SJSA1 (cell line): Measurements from ENCODE around the gene IQGAP2. TPM values are rescaled to one million over a fixed set of nuclear protein-coding genes. Genes with fewer than 3 reads are reported as not detected.
A peak's percentile ranks its signal among the peaks of the same experiment; 100 is the strongest.

Experiments
- DNase-seq, 2 experiments: peaks; one replicate each; pipeline ENCODE4 v3.0.0-alpha.2; 2015 to 2020; ENCODE audit warnings: low spot score in 2 of 2, low read depth in 1 of 2
- H3K27ac ChIP-seq: fragments of 250-450 bp; sonication (Bioruptor Pico); 2 replicates; pipeline ENCODE4 v1.5.1; 2020; ENCODE audit warnings: mild to moderate bottlenecking, moderate library complexity
- H3K27me3 ChIP-seq: fragments of 250-450 bp; sonication (Bioruptor Pico); replicated peaks from 2 replicates; pipeline ENCODE4 v1.5.1; 2020; ENCODE audit warnings: mild to moderate bottlenecking, moderate library complexity
- H3K36me3 ChIP-seq: fragments of 250-450 bp; sonication (Bioruptor Pico); 2 replicates; pipeline ENCODE4 v1.5.1; 2020; ENCODE audit warnings: mild to moderate bottlenecking
- H3K4me1 ChIP-seq: fragments of 250-450 bp; sonication (Bioruptor Pico); replicated peaks from 2 replicates; pipeline ENCODE4 v1.6.1; 2021; ENCODE audit warnings: mild to moderate bottlenecking
- H3K4me3 ChIP-seq: fragments of 250-450 bp; sonication (Bioruptor Pico); 2 replicates; pipeline ENCODE4 v1.5.1; 2020; ENCODE audit warnings: mild to moderate bottlenecking
- H3K9me3 ChIP-seq: fragments of 250-450 bp; sonication (Bioruptor Pico); replicated peaks from 2 replicates; pipeline ENCODE4 v1.5.1; 2020; ENCODE audit warnings: mild to moderate bottlenecking
- total RNA-seq: library from RNA; depleted of rRNA; stranded (reverse); fragments of >200 nt; shearing (Covaris generic); gene quantifications from 2 replicates; pipeline ENCODE4 v1.2.3, GENCODE V29; 2014

IQGAP2 gene
- total RNA-seq, 1 experiment from 2014 or later: 0.37 TPM

- Histone ChIP-seq H3K4me3 (no peak overlapping the region), H3K9me3 (no peaks in the 10 kb centered on the region), H3K27ac (no peak overlapping the region), H3K4me1 (no peaks in the 10 kb centered on the region), H3K36me3 (no peaks in the 10 kb centered on the region), H3K27me3 (no peaks in the 10 kb centered on the region; the same call in 1 of the 2 replicates)
- no peak for DNase-seq
Observed at GRCh38 chr5:76391014-76391413, 12.1 kb upstream of the IQGAP2 start.

- Histone ChIP-seq H3K36me3 (no peaks in the 10 kb centered on the region), H3K27me3 (no peaks in the 10 kb centered on the region; the same call in none of the 2 replicates), H3K27ac (no peak overlapping the region), H3K4me3 (no peak overlapping the region), H3K9me3 (no peaks in the 10 kb centered on the region), H3K4me1 (no peaks in the 10 kb centered on the region)
- DNase-seq: no peak
Observed at GRCh38 chr5:76393035-76393680, 9.9 kb upstream of the IQGAP2 start.

GRCh38 chr5:76397200-76397599, 5.9 kb upstream of the IQGAP2 start:
- no peak overlapping the region for H3K4me3 ChIP-seq
- H3K36me3 ChIP-seq: no peaks in the 10 kb centered on the region
- no peaks in the 10 kb centered on the region for H3K9me3 ChIP-seq
- H3K4me1 ChIP-seq: no peaks in the 10 kb centered on the region
- peaks cover 37% of the 10 kb centered on the region for H3K27me3 ChIP-seq
- H3K27ac ChIP-seq: no peak overlapping the region
- DNase-seq: no peak

GRCh38 chr5:76399268-76399667, 3.8 kb upstream of the IQGAP2 start:
- no peak overlapping the region for H3K27ac ChIP-seq
- peaks cover 10% of the 10 kb centered on the region for H3K4me1 ChIP-seq
- H3K9me3 ChIP-seq: no peaks in the 10 kb centered on the region
- DNase-seq: no peak
- no peak overlapping the region for H3K4me3 ChIP-seq
- peaks cover 56% of the 10 kb centered on the region for H3K27me3 ChIP-seq
- H3K36me3 ChIP-seq: no peaks in the 10 kb centered on the region

- H3K4me3 ChIP-seq: no peak overlapping the region
- no peak for DNase-seq
- no peaks in the 10 kb centered on the region for H3K36me3 ChIP-seq
- H3K4me1 ChIP-seq: peaks cover 10% of the 10 kb centered on the region
- peaks cover 68% of the 10 kb centered on the region for H3K27me3 ChIP-seq
- no peaks in the 10 kb centered on the region for H3K9me3 ChIP-seq
- H3K27ac ChIP-seq: no peak overlapping the region
Observed at GRCh38 chr5:76400466-76400865, 2.6 kb upstream of the IQGAP2 start.

GRCh38 chr5:76401801-76402250, 1.3 kb upstream of the IQGAP2 start:
- H3K4me3 ChIP-seq: no peak overlapping the region
- peaks cover 76% of the 10 kb centered on the region for H3K27me3 ChIP-seq
- DNase-seq: no peak
- H3K9me3 ChIP-seq: no peaks in the 10 kb centered on the region
- no peaks in the 10 kb centered on the region for H3K36me3 ChIP-seq
- peaks cover 10% of the 10 kb centered on the region for H3K4me1 ChIP-seq
- no peak overlapping the region for H3K27ac ChIP-seq

GRCh38 chr5:76402251-76402885, 717 bp upstream of the IQGAP2 start:
- H3K4me1 ChIP-seq: peaks cover 10% of the 10 kb centered on the region
- H3K36me3 ChIP-seq: no peaks in the 10 kb centered on the region
- peaks cover 81% of the 10 kb centered on the region for H3K27me3 ChIP-seq
- no peak overlapping the region for H3K27ac ChIP-seq
- H3K4me3 ChIP-seq: peak overlapping the region; percentile 43
- H3K9me3 ChIP-seq: no peaks in the 10 kb centered on the region
- DNase-seq: no peak

- Histone ChIP-seq H3K9me3 (no peaks in the 10 kb centered on the region), H3K27ac (no peak overlapping the region), H3K4me1 (peaks cover 10% of the 10 kb centered on the region), H3K4me3 (peak overlapping the region; percentile 43), H3K27me3 (peaks cover 85% of the 10 kb centered on the region), H3K36me3 (no peaks in the 10 kb centered on the region)
- DNase-seq: no peak
Observed at GRCh38 chr5:76403766-76404222, 709 bp downstream of the IQGAP2 start.

- no peak for DNase-seq
- H3K27ac ChIP-seq: no peak overlapping the region
- peaks cover 10% of the 10 kb centered on the region for H3K4me1 ChIP-seq
- H3K27me3 ChIP-seq: peaks cover 77% of the 10 kb centered on the region
- H3K36me3 ChIP-seq: no peaks in the 10 kb centered on the region
- no peak overlapping the region for H3K4me3 ChIP-seq
- no peaks in the 10 kb centered on the region for H3K9me3 ChIP-seq
Observed at GRCh38 chr5:76404223-76405211, 1.4 kb downstream of the IQGAP2 start.

- peaks cover 10% of the 10 kb centered on the region for H3K4me1 ChIP-seq
- peaks cover 65% of the 10 kb centered on the region for H3K27me3 ChIP-seq
- H3K4me3 ChIP-seq: no peak overlapping the region
- DNase-seq: no peak
- H3K9me3 ChIP-seq: no peaks in the 10 kb centered on the region
- H3K36me3 ChIP-seq: no peaks in the 10 kb centered on the region
- H3K27ac ChIP-seq: no peak overlapping the region
Observed at GRCh38 chr5:76406014-76406413, 2.9 kb downstream of the IQGAP2 start.

- Histone ChIP-seq H3K36me3 (no peaks in the 10 kb centered on the region), H3K27me3 (peaks cover 59% of the 10 kb centered on the region), H3K4me1 (peaks cover 10% of the 10 kb centered on the region), H3K27ac (no peak overlapping the region), H3K4me3 (no peak overlapping the region), H3K9me3 (no peaks in the 10 kb centered on the region)
- no peak for DNase-seq
Observed at GRCh38 chr5:76406673-76407072, 3.6 kb downstream of the IQGAP2 start.

- H3K36me3 ChIP-seq: no peaks in the 10 kb centered on the region
- no peak overlapping the region for H3K4me3 ChIP-seq
- no peaks in the 10 kb centered on the region for H3K9me3 ChIP-seq
- peaks cover 6% of the 10 kb centered on the region for H3K4me1 ChIP-seq
- no peak overlapping the region for H3K27ac ChIP-seq
- peaks cover 46% of the 10 kb centered on the region for H3K27me3 ChIP-seq
- DNase-seq: no peak
Observed at GRCh38 chr5:76408104-76408654, 5.1 kb downstream of the IQGAP2 start.

- DNase-seq: no peak
- H3K27me3 ChIP-seq: peaks cover 15% of the 10 kb centered on the region
- H3K9me3 ChIP-seq: no peaks in the 10 kb centered on the region
- H3K36me3 ChIP-seq: no peaks in the 10 kb centered on the region
- H3K27ac ChIP-seq: no peak overlapping the region
- H3K4me3 ChIP-seq: no peak overlapping the region
- H3K4me1 ChIP-seq: no peaks in the 10 kb centered on the region
Observed at GRCh38 chr5:76412511-76412910, 9.4 kb downstream of the IQGAP2 start.
